GM10266 (cell line): Measurements from ENCODE around the gene SPG11.

ENCODE experiments used
- DNase-seq: peaks from one replicate; pipeline ENCODE4 v3.0.0; 2012; ENCODE audit errors: extremely low spot score
- TF ChIP-seq, protein P1 (sequence below): IDR thresholded peaks from 2 replicates; pipeline ENCODE4 v1.5.1; 2012; ENCODE audit warnings: mild to moderate bottlenecking, low read depth; ENCODE audit not compliant: control insufficient read depth, insufficient read depth; ENCODE audit errors: missing control alignments

SPG11 gene

DNA sequence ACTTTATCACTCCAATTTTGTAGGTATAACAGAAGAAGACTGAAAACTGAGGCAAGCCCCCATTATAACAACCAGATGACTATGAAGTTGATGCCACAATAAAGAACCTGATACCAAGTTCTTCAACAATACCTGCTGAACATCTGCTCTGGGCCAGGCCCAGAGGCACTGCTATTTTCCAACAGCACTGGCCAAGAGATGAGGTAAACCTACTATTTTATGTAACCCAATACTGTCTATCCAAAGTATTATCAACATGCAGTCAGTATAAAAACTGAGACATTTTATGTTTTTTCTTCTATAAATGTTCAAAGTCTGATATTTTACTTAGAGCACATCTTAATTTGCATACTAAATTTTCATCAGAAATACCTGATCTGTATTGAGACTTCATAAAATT lies 6.1 kb downstream of the SPG11 start:
- TF ChIP-seq, protein P1, sequence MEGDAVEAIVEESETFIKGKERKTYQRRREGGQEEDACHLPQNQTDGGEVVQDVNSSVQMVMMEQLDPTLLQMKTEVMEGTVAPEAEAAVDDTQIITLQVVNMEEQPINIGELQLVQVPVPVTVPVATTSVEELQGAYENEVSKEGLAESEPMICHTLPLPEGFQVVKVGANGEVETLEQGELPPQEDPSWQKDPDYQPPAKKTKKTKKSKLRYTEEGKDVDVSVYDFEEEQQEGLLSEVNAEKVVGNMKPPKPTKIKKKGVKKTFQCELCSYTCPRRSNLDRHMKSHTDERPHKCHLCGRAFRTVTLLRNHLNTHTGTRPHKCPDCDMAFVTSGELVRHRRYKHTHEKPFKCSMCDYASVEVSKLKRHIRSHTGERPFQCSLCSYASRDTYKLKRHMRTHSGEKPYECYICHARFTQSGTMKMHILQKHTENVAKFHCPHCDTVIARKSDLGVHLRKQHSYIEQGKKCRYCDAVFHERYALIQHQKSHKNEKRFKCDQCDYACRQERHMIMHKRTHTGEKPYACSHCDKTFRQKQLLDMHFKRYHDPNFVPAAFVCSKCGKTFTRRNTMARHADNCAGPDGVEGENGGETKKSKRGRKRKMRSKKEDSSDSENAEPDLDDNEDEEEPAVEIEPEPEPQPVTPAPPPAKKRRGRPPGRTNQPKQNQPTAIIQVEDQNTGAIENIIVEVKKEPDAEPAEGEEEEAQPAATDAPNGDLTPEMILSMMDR, result no peak
- DNase-seq, result no peak

DNA sequence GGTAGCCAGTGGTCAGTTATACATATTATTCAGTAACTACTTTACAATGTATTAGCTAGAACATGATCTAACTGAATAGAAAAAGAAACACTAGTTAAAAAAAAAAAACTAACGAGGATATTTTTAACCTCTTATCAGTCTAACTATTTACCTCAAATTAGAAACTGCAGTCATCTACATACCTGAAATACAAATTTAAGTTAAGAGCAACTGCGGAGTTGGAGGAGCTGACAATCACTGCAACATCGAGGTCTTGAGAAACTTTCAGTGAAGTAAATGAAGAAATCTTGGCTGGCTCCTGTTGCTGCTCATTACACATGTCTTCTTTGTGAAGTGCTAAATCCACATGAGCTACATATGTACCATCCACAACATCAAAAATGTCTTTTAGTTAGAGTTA lies 6.5 kb downstream of the SPG11 start:
- TF ChIP-seq, protein P1, result no peak
- DNase-seq, result no peak

DNA sequence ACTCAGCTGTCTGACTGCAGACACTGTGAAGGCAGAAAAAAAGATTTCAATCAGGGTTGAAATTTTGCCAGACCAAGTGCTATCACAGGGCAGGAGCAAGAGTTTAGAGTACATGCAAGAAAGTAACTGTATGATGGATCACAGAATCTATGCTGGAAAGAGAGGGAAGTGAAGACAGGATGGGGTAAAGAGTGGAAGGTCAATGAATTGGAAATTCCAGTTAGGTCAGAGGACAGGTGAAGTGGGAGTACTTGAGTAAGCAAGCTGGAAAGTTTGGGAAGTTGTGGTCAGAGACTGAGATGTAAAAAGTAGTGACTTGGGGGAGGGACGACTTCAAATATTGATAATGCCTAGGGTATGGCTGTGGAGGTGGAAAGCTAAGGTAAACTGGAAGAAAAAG lies 7.2 kb downstream of the SPG11 start:
- TF ChIP-seq, protein P1, result no peak
- DNase-seq, result no peak

GRCh38 chr15:44654858-44655257 lies 8.6 kb downstream of the SPG11 start:
- DNase-seq, result no peak
- TF ChIP-seq, protein P1, result no peak

DNA sequence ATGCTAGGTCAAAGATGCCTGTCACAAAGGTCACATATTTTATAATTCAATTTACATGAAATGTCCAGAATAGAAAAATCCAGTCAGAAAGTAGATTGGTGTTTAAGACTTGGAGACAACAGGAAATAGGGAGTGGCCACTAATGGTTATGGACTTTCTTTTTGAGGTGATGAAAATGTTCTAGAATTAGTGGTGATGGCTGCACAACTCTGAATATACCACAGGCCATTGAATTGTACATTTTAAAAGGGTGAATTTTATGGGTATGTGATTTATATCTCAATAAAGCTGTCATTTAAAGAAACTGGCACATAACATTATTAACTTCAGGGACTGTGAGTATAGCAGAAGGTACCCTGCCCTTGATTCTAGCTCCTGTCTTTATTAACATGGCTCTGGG lies 15.8 kb downstream of the SPG11 start:
- TF ChIP-seq, protein P1, result no peak
- DNase-seq, result no peak

DNA sequence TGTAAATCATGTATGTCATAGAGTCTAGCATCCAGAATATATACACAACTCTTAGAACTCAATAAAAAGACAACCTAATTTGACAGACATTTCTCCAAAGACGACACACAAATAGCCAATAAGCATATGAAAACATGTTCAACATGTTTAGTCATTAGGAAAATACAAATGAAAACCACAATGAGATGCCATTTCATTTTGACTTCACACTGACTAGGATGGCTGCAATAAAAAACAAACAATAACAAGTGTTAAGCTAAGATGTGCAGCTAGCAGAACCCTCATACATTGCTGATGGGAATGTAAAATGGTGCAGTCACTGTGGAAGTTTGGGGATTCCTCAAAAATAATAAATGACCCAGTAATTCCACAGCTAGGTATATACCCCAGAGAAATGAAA lies 16.4 kb downstream of the SPG11 start:
- TF ChIP-seq, protein P1, result no peak

DNA sequence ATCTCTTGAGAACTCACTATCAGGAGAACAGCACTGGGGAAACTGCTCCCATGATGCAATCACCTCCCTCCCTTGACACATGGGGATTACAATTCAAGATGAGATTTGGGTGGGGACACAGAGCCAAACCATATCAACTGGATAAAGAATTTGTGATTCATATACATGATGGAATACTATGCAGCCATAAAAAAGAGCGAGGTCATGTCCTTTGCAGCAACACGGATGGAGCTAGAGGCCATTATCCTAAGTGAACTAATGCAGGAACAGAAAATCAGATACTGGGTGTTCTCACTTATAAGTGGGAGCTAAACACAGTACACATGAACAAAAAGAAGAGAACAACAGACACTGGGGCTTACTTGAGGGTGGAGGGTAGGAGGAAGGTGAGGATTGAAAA lies 17.0 kb downstream of the SPG11 start:
- TF ChIP-seq, protein P1, result no peak
- no peak for DNase-seq

More for the DNA sequence above, 16.4 kb downstream of the SPG11 start:
- DNase-seq, result no peak
